MM.1S (cell line): ENCODE data around the gene NDUFC2.

Experiments
- DNase-seq: peaks from one replicate; pipeline ENCODE4 v3.0.0-alpha.2; 2015
- H2AFZ ChIP-seq: fragments of 300-600 bp; sonication (generic); 2 replicates; pipeline ENCODE4 v1.6.0; 2016; ENCODE audit warnings: antibody characterized with exemption, low read length
- H3F3A ChIP-seq: fragments of 300-600 bp; sonication (generic); 2 replicates; pipeline ENCODE4 v1.6.1; 2016; ENCODE audit warnings: mild to moderate bottlenecking, antibody characterized with exemption, low read length, moderate library complexity, mixed read lengths; ENCODE audit not compliant: insufficient read depth
- H3K27ac ChIP-seq: fragments of 300-600 bp; sonication (generic); 2 replicates; pipeline ENCODE4 v1.5.1; 2016; ENCODE audit warnings: mild to moderate bottlenecking, low read length
- H3K27me3 ChIP-seq: fragments of 300-600 bp; sonication (generic); replicated peaks from 2 replicates; pipeline ENCODE4 v1.6.0; 2016; ENCODE audit warnings: low read length; ENCODE audit not compliant: insufficient read depth
- H3K36me3 ChIP-seq: fragments of 300-600 bp; sonication (generic); replicated peaks from 2 replicates; pipeline ENCODE4 v1.6.1; 2016; ENCODE audit warnings: mild to moderate bottlenecking, low read length, mixed read lengths; ENCODE audit not compliant: insufficient read depth
- H3K4me1 ChIP-seq: fragments of 300-600 bp; sonication (generic); 2 replicates; pipeline ENCODE4 v1.6.1; 2016; ENCODE audit warnings: low read length, mixed read lengths
- H3K4me2 ChIP-seq: fragments of 300-600 bp; sonication (generic); 2 replicates; pipeline ENCODE4 v1.6.0; 2016; ENCODE audit warnings: low read depth, low read length
- H3K4me3 ChIP-seq: fragments of 300-600 bp; sonication (generic); 2 replicates; pipeline ENCODE4 v1.5.1; 2016; ENCODE audit warnings: low read length, mixed read lengths
- H3K79me2 ChIP-seq: fragments of 300-600 bp; sonication (generic); 2 replicates; pipeline ENCODE4 v1.6.1; 2016; ENCODE audit warnings: mixed run types, low read length, mixed read lengths
- H3K9ac ChIP-seq: fragments of 300-600 bp; sonication (generic); 2 replicates; pipeline ENCODE4 v1.6.1; 2016; ENCODE audit warnings: low read length, mixed read lengths
- H3K9me2 ChIP-seq: fragments of 300-600 bp; sonication (generic); replicated peaks from 2 replicates; pipeline ENCODE4 v1.6.1; 2016; ENCODE audit warnings: mild to moderate bottlenecking, low read length, mixed read lengths; ENCODE audit not compliant: insufficient read depth
- H3K9me3 ChIP-seq: fragments of 300-600 bp; sonication (generic); replicated peaks from 2 replicates; pipeline ENCODE4 v1.6.1; 2016; ENCODE audit warnings: mild to moderate bottlenecking, low read length, mixed read lengths; ENCODE audit not compliant: insufficient read depth
- H4K20me1 ChIP-seq: fragments of 300-600 bp; sonication (generic); 2 replicates; pipeline ENCODE4 v1.6.1; 2016; ENCODE audit warnings: mild to moderate bottlenecking, low read length, moderate library complexity, mixed read lengths; ENCODE audit not compliant: insufficient read depth
- CTCF ChIP-seq: fragments of 300-600 bp; sonication (generic); IDR thresholded peaks from 2 replicates; pipeline ENCODE4 v1.5.1; 2016; ENCODE audit warnings: antibody characterized with exemption, low read length, mixed read lengths
- EZH2 ChIP-seq: fragments of 300-600 bp; sonication (generic); optimal IDR thresholded peaks from 2 replicates; pipeline ENCODE3; 2017; ENCODE audit warnings: low read depth, mild to moderate bottlenecking, antibody characterized with exemption, low read length, mixed read lengths
- EZH2phosphoT487 ChIP-seq: fragments of 300-600 bp; sonication (generic); IDR thresholded peaks from 2 replicates; pipeline ENCODE4 v1.6.1; 2018; ENCODE audit warnings: antibody characterized with exemption, low read length

The NDUFC2 gene

GRCh38 chr11:78048561-78048960 lies 31.1 kb downstream of the NDUFC2 start:
- TF ChIP-seq EZH2 (no peak), CTCF (no peak), EZH2phosphoT487 (no peak)
- no peaks in the 10 kb centered on the region for H3K36me3 ChIP-seq
- H2AFZ ChIP-seq: no peak overlapping the region
- H3K27ac ChIP-seq: no peak overlapping the region
- no peaks in the 10 kb centered on the region for H3K79me2 ChIP-seq
- H3F3A ChIP-seq: no peaks in the 10 kb centered on the region
- 0 out of 2 replicates have a peak, but pooled peaks cover 5% of the 10 kb centered on the region for H3K4me1 ChIP-seq
- no peaks in the 10 kb centered on the region for H4K20me1 ChIP-seq
- H3K27me3 ChIP-seq: no peaks in the 10 kb centered on the region
- DNase-seq: no peak
- H3K9me2 ChIP-seq: no peaks in the 10 kb centered on the region
- H3K4me2 ChIP-seq: no peak overlapping the region
- H3K4me3 ChIP-seq: no peak overlapping the region
- no peak overlapping the region for H3K9ac ChIP-seq
- no peaks in the 10 kb centered on the region for H3K9me3 ChIP-seq

GRCh38 chr11:78046486-78046854 lies 33.2 kb downstream of the NDUFC2 start:
- H3K27me3 ChIP-seq: no peaks in the 10 kb centered on the region
- H3K27ac ChIP-seq: no peak overlapping the region
- no peaks in the 10 kb centered on the region for H4K20me1 ChIP-seq
- TF ChIP-seq EZH2phosphoT487 (no peak), EZH2 (no peak), CTCF (0 out of 2 replicates have a peak, but pooled peaks have one; percentile 1)
- 0 out of 2 replicates have a peak, but pooled peaks cover 5% of the 10 kb centered on the region for H3K4me1 ChIP-seq
- no peaks in the 10 kb centered on the region for H3K9me3 ChIP-seq
- H3K4me3 ChIP-seq: no peak overlapping the region
- H3K4me2 ChIP-seq: peak overlapping the region; percentile 99; the same call in 1 of the 2 replicates
- H3K36me3 ChIP-seq: no peaks in the 10 kb centered on the region
- H3K79me2 ChIP-seq: no peaks in the 10 kb centered on the region
- H3K9me2 ChIP-seq: no peaks in the 10 kb centered on the region
- no peak for DNase-seq
- H2AFZ ChIP-seq: peak overlapping the region; percentile 98
- H3K9ac ChIP-seq: no peak overlapping the region; the same call in 1 of the 2 replicates
- no peaks in the 10 kb centered on the region for H3F3A ChIP-seq

GRCh38 chr11:78045851-78046485 lies 33.7 kb downstream of the NDUFC2 start:
- H3K9ac ChIP-seq: peak overlapping the region; percentile 43; the same call in 1 of the 2 replicates
- no peaks in the 10 kb centered on the region for H3K36me3 ChIP-seq
- peak overlapping the region; percentile 98 for H2AFZ ChIP-seq
- no peaks in the 10 kb centered on the region for H4K20me1 ChIP-seq
- no peak overlapping the region for H3K27ac ChIP-seq
- no peaks in the 10 kb centered on the region for H3K79me2 ChIP-seq
- no peaks in the 10 kb centered on the region for H3F3A ChIP-seq
- TF ChIP-seq CTCF (peak; percentile 98), EZH2phosphoT487 (no peak)
- no peaks in the 10 kb centered on the region for H3K9me2 ChIP-seq
- DNase-seq: peak; percentile 64
- H3K4me3 ChIP-seq: peak overlapping the region; percentile 62
- H3K4me2 ChIP-seq: peak overlapping the region; percentile 99
- no peaks in the 10 kb centered on the region for H3K27me3 ChIP-seq
- 0 out of 2 replicates have a peak, but pooled peaks cover 5% of the 10 kb centered on the region for H3K4me1 ChIP-seq
- H3K9me3 ChIP-seq: no peaks in the 10 kb centered on the region
